CD4-positive, alpha-beta T cell treated with Interleukin-10 for 1 hour (primary cell): ENCODE data around the gene TRAF3IP3.
"Not testable (repeated sequence)": the region's sequence is repeated elsewhere in the genome, so short reads cannot be mapped to it uniquely, and the experiment has no call there.

ENCODE experiments used
- DNase-seq: peaks from one replicate; pipeline ENCODE4 v3.0.0-alpha.2; 2020

TRAF3IP3 gene

DNA sequence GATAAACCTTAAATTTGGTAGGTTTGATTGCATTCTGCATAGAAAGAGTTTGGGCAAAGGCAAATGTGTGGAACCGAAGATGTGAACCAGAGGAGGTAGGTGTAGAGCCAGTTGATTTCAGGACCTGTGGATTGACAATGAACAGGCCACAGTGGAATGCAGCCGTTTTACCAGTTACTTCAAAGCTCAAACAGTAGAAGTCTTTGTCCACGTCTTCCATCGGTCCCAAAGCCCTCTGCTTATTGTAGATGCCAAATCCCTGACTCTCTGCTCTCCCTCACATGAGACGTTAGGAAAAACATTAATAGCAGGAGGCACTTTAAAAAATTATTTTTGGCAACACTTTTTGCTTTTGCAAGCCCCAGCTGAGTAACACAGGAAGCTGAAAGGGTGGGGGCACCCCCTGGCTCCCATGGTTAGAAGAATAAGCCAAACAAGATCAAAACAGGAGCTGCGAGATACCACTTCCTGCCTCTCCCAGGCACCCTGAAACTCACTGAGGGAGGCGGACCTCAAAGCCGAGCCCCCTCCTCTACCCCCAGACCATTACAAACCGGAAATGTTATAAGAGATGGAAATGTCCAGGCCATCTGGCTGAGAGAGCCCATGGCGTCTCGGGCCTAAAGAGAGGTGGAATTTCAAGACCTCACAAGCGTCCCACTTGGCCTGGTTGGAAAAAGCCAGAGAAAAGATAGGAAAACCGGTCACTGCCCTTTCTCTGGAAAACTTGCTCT is 13.5 kb downstream of the TRAF3IP3 start:
- peak; percentile 78 for DNase-seq

DNA sequence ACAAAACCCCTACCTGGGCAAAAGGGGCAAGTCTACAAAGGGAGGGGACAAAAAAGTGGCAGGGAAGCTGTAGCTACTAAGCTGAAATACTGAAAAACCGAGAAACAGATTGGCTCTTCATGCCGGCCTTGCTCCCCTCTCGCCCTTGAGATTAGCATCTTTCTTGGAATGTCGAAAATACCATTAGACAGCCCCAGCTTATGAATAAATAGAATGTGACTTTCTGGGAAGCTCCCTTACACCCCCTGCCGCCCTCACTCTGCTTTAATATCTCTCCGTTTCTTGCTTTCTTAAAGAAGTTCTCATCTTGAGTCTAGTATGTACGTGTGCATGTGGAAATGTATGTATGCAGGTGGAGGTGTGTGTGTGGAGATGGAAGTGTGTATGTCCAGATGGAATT is 14.1 kb downstream of the TRAF3IP3 start:
- no peak for DNase-seq

DNA sequence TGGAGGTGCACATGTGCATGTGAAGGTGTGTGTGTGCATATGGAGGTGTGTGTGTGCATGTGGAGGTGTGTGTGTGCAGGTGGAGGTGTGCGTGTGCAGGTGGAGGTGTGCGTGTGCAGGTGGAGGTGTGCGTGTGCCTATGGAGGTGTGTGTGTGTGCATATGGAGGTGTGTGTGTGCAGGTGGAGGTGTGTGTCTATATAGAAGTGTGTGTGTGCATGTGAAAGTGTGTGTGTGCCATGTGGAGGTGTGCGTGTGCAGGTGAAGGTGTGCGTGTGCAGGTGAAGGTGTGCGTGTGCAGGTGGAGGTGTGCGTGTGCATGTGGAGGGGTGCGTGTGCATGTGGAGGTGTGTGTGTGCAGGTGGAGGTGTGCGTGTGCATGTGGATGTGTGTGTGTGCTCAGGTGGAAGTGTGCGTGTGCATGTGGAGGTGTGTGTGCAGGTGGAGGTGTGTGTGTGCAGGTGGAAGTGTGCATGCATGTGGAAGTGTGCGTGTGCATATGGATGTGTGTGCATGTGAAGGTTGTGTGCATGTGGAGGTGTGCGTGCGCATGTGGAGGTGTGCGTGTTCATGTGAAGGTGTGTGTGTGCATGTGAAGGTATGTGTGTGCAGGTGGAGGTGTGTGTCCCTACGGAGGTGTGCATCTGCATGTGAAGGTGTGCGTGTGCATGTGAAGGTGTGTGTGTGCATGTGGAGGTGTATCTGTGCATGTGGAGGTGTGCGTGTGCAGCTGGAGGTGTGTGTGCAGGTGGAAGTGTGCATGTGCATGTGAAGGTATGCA is 15.0 kb downstream of the TRAF3IP3 start:
- no peak for DNase-seq

DNA sequence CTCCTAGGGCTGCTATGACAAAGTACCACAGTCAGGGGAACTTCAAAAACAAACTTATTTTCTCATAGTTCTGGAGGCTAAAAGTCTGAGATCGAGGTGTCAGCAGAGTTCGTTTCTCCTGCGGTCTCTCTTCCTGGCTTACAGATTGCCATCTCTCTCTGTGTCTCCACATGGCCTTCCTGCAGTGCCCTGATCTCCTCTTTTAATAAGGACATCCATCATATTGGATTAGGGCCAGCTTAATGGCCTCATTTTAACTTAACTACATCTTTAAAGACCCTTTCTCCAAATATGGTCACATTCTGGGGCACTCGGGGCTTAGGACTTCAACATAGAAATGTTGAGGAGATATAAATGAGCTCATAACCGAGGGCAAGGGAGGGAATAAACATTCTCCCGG is 16.3 kb downstream of the TRAF3IP3 start:
- DNase-seq: no peak

GRCh38 chr1:209774592-209774991 is 18.7 kb downstream of the TRAF3IP3 start:
- DNase-seq: no peak

GRCh38 chr1:209775678-209776077 is 19.8 kb downstream of the TRAF3IP3 start:
- DNase-seq: no peak

GRCh38 chr1:209777587-209777986 is 21.7 kb downstream of the TRAF3IP3 start:
- no peak for DNase-seq

- no peak for DNase-seq
Measured at GRCh38 chr1:209778102-209778501, 22.2 kb downstream of the TRAF3IP3 start.

DNA sequence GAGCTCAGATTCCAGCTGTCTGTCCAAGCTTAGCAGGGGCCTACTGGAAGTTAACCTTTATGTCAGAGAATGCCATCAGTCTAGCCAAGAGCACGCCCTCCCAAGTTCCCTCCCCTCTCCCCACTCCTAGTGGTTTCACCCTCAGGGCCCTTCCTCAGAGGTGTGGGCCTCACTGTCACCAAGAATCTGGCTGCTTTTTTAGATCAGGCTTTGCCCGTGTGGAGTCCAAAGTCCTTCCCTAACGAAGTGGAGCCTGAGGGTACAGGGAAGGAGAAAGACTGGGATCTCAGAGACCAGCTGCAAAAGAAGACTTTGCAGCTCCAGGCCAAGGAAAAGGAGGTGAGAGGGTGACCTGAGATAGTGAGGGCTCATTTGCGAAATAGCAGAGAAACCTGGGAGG is 24.4 kb downstream of the TRAF3IP3 start:
- no peak for DNase-seq

- no peak for DNase-seq
Measured at GRCh38 chr1:209783386-209783785, 27.5 kb downstream of the TRAF3IP3 start.

DNA sequence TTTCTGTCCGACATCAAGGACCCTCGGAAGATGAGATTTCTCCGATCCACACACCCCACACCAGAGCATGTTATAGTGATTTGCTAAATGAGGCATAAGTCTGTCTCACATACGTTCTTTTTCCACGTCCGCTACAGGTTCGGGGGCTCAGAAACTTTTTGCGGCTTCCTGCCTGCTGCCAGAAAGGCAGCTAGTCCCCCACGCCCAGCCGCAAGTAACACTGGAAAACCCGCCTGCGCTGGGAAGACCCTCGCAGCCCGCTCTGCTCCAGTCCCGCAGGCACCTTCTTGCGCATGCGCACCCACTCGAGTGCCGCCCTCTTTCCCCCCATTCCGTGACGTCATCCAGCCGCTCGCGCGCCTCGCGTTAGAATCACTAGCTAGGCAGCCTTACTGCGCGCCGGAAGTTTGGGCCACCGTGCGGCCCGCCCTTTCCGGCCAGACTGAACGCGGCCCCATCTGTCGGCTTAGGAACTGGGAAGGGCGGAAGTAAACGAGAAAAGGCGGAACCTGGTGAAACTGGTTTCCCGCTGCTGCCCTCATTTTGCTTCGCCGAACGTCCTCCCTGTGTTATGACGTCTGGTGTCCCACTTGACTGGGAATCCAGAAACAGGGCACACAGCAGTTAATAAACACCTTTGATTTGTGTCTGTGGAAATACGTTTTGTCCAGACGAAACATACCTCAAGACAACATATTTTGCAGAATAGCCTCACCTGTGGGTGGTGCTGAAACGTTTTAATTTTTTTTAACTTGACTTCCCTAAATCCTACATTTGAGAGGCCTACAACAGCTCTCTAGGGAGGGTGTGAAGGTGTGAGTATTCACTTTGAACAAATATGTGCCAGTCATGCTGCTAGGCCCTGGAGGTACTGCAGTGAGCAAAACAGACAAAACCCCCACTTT is 28.7 kb downstream of the TRAF3IP3 start, which contains the start of gene C1orf74:
C1orf74 (minus strand) TSS at position 295 of the 905 bp plus-strand sequence. CDS start 925 bp downstream, outside the sequence.
- peak; percentile 98 for DNase-seq

GRCh38 chr1:209785592-209785991 is 29.7 kb downstream of the TRAF3IP3 start:
- no peak for DNase-seq

DNA sequence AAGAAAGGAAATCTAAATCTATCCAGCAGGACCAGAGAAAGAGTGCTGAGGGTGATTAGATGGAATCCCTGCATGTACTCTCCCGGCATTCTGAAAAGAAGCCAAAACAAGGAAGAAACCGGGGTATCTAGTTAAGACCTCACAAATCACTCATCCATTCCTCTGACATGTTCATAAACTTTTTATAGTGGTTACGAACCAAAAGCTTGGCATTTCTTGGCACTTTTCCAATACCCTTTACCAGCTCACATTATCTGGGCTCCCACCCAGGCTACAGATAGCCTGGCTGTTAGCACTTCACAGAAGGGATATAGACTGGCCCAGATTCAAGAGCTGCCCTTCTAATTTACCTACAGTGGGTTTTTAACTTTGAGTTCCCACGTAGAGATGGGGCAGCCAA is 30.3 kb downstream of the TRAF3IP3 start:
- DNase-seq: no peak

- no peak for DNase-seq
Measured at GRCh38 chr1:209787551-209787950, 31.7 kb downstream of the TRAF3IP3 start.

- DNase-seq: no peak
Measured at GRCh38 chr1:209789245-209789644, 33.4 kb downstream of the TRAF3IP3 start.

GRCh38 chr1:209790286-209791193 is 34.7 kb downstream of the TRAF3IP3 start:
- DNase-seq: no peak

DNA sequence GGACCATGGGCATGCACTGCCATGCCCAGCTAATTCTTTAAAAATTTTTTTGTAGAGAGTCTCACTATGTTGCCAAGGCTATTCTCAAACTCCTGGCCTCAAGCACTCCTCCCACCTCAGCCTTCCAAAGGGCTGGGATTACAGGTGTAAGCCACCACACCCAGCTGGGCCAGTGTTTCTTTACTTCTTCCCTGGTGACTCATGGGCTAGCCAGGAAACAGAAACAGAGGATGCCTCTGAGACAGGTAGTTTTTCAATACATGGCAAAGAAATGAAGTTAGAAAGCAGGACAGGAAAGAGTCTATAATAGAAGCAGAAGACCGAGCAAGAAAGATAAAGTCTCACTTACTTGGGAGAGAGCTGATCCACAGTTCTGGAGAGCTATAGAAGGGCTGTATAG is 36.1 kb downstream of the TRAF3IP3 start:
- DNase-seq: no peak

- not testable (repeated sequence) for DNase-seq
Measured at GRCh38 chr1:209793711-209794110, 37.9 kb downstream of the TRAF3IP3 start.

- no peak for DNase-seq
Measured at GRCh38 chr1:209797978-209798639, 42.3 kb downstream of the TRAF3IP3 start.

DNA sequence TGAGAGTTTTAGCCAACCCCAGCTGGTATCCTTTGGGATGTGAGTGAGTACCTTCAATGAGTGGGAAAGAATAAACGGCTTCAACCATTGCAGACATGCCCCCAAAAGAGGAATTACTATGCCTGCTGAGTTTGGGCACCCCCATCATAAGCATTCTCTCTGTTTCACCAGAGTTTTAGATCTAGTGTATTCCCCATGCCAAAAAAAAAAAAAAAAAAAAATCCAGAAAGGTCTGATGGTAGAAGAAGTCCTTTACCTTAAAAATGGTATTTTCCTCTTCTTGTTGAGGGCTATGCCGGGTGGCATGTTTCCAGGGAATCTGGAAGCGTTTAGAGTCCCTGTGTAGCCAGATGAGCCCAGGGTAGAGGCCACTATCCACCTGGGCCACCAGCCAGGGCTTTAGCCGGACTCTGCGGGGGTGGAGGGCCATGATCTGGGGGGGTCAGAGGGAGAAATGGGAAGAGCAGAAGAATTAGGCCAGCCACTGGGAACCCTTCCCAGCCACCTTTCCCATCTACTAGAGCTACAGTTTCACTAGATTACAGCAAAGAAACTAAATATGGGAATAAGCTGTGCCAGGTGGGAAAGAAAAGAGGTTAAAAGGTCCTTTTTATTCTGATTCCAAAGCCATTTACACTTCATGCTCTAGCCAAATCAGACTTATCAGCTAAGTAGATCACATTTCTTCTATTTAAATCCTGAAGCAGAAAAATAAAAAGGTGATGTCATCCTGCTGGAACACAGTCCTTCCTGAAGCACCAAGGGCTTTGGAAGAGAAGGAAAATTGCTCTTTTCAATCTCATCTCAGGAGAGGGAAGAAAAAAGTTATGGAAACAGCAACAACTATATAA is 45.4 kb downstream of the TRAF3IP3 start:
- no peak for DNase-seq
